Measurements from ENCODE around the gene AK5.
"Not testable (repeated sequence)": the region's sequence is repeated elsewhere in the genome, so short reads cannot be mapped to it uniquely, and the experiment has no call there.

AK5 gene

GRCh38 chr1:77516106-77516505, 234.3 kb downstream of the AK5 start:
- H3K36me3 ChIP-seq = no peaks in the 10 kb centered on the region
- no peak for TF ChIP-seq CTCF (IDR thresholded peaks at IDR 0.05; ENCODE audit: low read depth, low read length)
- no peak for DNase-seq
- no peaks in the 10 kb centered on the region for H3K9me3 ChIP-seq
- H3K4me3 ChIP-seq (ENCODE audit: low read depth, low read length) = no peak overlapping the region
- no peaks in the 10 kb centered on the region for H3K4me1 ChIP-seq
- H3K27me3 ChIP-seq = no peaks in the 10 kb centered on the region

- Histone ChIP-seq H3K27me3 (no peaks in the 10 kb centered on the region), H3K4me1 (no peaks in the 10 kb centered on the region), H3K36me3 (no peaks in the 10 kb centered on the region), H3K9me3 (no peaks in the 10 kb centered on the region), H3K4me3 (ENCODE audit: low read depth, low read length) (no peak overlapping the region)
- no peak for DNase-seq
- no peak for TF ChIP-seq CTCF (IDR thresholded peaks at IDR 0.05; ENCODE audit: low read depth, low read length)
These were observed 242.2 kb downstream of the AK5 start for GRCh38 chr1:77524038-77524437.

- H3K36me3 ChIP-seq; H3K4me3 ChIP-seq (ENCODE audit: low read depth, low read length); H3K4me1 ChIP-seq; H3K27me3 ChIP-seq; H3K9me3 ChIP-seq; DNase-seq: not testable (repeated sequence)
These were observed 249.3 kb downstream of the AK5 start for GRCh38 chr1:77531149-77531548.

- not testable (repeated sequence) for DNase-seq, H3K27me3 ChIP-seq, H3K36me3 ChIP-seq
These were observed 249.9 kb downstream of the AK5 start for GRCh38 chr1:77531596-77532280.

GRCh38 chr1:77532641-77533040, 250.8 kb downstream of the AK5 start:
- Histone ChIP-seq H3K36me3 (no peaks in the 10 kb centered on the region), H3K4me1 (no peaks in the 10 kb centered on the region), H3K27me3 (no peaks in the 10 kb centered on the region), H3K4me3 (ENCODE audit: low read depth, low read length) (no peak overlapping the region), H3K9me3 (no peaks in the 10 kb centered on the region)
- no peak for DNase-seq
- TF ChIP-seq CTCF (IDR thresholded peaks at IDR 0.05; ENCODE audit: low read depth, low read length) = no peak

More at GRCh38 chr1:77531596-77532280, 249.9 kb downstream of the AK5 start:
- not testable (repeated sequence) for H3K9me3 ChIP-seq; H3K4me1 ChIP-seq; H3K4me3 ChIP-seq (ENCODE audit: low read depth, low read length)

- Histone ChIP-seq H3K4me3 (ENCODE audit: low read depth, low read length) (no peak overlapping the region), H3K9me3 (no peaks in the 10 kb centered on the region), H3K36me3 (no peaks in the 10 kb centered on the region), H3K27me3 (no peaks in the 10 kb centered on the region), H3K4me1 (no peaks in the 10 kb centered on the region)
- TF ChIP-seq CTCF (IDR thresholded peaks at IDR 0.05; ENCODE audit: low read depth, low read length) = peak; percentile 67
- DNase-seq = peak; percentile 52
These were observed 252.0 kb downstream of the AK5 start for GRCh38 chr1:77533660-77534305.

- H3K9me3 ChIP-seq = no peaks in the 10 kb centered on the region
- H3K4me1 ChIP-seq = no peaks in the 10 kb centered on the region
- no peak overlapping the region for H3K4me3 ChIP-seq (ENCODE audit: low read depth, low read length)
- no peaks in the 10 kb centered on the region for H3K27me3 ChIP-seq
- no peak for TF ChIP-seq CTCF (IDR thresholded peaks at IDR 0.05; ENCODE audit: low read depth, low read length)
- H3K36me3 ChIP-seq = no peaks in the 10 kb centered on the region
- no peak for DNase-seq
These were observed 252.6 kb downstream of the AK5 start for GRCh38 chr1:77534456-77534855.
